ENCODE results near the gene TBC1D9. TPM values are rescaled to one million over a fixed set of nuclear protein-coding genes. Genes with fewer than 3 reads are reported as not detected.

The TBC1D9 gene
- total RNA-seq, 2 donors from 2014 or later, result 28.6 to 34.2 TPM

DNA sequence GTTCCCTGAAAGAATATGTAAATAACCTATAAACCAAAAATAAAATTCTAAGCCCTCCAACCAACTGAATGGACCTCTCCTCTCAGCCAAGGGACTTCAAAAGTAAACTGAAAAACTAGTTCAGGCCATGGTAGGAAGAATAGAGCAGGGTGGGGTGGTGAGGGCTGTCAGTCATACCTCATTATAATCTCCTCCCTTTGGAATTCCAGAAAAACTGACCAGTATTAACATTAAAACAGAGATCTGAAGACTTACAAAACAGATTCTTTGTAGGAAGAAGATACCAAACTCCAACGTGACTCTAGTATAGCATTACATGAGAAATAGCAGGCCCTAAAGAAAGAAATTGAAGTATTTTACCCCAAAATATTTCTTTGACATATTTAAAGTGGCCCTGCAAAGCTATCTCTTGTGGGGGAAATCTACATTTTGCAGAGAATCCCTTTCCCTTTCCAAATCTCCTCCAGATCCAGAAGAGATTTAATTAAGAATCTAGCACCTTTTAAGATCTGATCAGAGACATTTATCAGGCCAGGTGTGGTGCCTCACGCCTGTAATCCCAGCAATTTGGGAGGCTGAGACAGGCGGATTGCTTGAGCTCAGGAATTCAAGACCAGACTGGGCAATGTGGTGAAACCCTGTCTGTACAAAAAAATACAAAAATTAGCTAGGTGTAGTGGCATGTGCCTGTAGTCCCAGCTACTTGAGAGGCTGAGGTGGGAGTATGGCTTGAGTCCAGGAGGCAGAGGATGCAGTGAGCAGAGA is 15.1 kb downstream of the TBC1D9 start:
- 83% methylated on average over 3 of the region's 3 CpGs for WGBS
- intact Hi-C loops (cut with DNase I), result no loop called here
- Histone ChIP-seq H3K36me3 (no peaks in the 10 kb centered on the region), H3K9me3 (no peaks in the 10 kb centered on the region), H3K27me3 (replicated peaks; ENCODE audit: insufficient read depth) (no peaks in the 10 kb centered on the region), H3K4me3 (no peak overlapping the region), H3K4me1 (replicated peaks) (peaks cover 2% of the 10 kb centered on the region), H3K27ac (no peak overlapping the region)
- TF ChIP-seq POLR2A (IDR thresholded peaks at IDR 0.05) (no peak), POLR2AphosphoS5 (IDR thresholded peaks at IDR 0.05) (no peak)
- TF ChIP-seq, protein P1, sequence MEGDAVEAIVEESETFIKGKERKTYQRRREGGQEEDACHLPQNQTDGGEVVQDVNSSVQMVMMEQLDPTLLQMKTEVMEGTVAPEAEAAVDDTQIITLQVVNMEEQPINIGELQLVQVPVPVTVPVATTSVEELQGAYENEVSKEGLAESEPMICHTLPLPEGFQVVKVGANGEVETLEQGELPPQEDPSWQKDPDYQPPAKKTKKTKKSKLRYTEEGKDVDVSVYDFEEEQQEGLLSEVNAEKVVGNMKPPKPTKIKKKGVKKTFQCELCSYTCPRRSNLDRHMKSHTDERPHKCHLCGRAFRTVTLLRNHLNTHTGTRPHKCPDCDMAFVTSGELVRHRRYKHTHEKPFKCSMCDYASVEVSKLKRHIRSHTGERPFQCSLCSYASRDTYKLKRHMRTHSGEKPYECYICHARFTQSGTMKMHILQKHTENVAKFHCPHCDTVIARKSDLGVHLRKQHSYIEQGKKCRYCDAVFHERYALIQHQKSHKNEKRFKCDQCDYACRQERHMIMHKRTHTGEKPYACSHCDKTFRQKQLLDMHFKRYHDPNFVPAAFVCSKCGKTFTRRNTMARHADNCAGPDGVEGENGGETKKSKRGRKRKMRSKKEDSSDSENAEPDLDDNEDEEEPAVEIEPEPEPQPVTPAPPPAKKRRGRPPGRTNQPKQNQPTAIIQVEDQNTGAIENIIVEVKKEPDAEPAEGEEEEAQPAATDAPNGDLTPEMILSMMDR (IDR thresholded peaks at IDR 0.05), result no peak
- DNase-seq (ENCODE audit: low spot score), result no peak

DNA sequence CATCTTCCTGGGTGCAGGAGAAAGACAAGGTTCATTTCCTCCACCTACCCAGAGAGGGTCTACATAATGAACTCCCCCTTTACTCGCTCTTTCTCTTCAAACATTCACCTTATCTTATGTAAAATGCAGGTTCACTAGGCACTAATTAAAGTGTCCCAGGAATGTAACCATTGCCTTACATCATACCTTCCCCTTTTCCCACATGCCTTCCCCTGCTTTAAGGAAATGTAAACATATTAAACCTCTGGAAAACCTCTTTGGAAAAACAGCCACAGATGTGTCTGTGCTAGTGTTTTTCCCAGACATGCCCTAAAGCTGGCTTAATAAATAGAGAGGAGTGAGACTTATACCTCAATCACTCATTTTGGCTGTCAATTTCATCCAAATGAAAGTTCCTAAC is 15.8 kb downstream of the TBC1D9 start:
- TF ChIP-seq POLR2AphosphoS5 (IDR thresholded peaks at IDR 0.05), result no peak
- no peak for TF ChIP-seq POLR2A (IDR thresholded peaks at IDR 0.05)
- TF ChIP-seq, protein P1 (IDR thresholded peaks at IDR 0.05), result no peak
- Histone ChIP-seq H3K4me1 (replicated peaks) (peaks cover 2% of the 10 kb centered on the region), H3K27ac (no peak overlapping the region), H3K9me3 (no peaks in the 10 kb centered on the region), H3K4me3 (no peak overlapping the region), H3K27me3 (replicated peaks; ENCODE audit: insufficient read depth) (no peaks in the 10 kb centered on the region), H3K36me3 (no peaks in the 10 kb centered on the region)
- intact Hi-C loops (cut with DNase I), result no loop called here
- no peak for DNase-seq (ENCODE audit: low spot score)
- WGBS, result 96% methylated on average over 1 of the region's 1 CpG

DNA sequence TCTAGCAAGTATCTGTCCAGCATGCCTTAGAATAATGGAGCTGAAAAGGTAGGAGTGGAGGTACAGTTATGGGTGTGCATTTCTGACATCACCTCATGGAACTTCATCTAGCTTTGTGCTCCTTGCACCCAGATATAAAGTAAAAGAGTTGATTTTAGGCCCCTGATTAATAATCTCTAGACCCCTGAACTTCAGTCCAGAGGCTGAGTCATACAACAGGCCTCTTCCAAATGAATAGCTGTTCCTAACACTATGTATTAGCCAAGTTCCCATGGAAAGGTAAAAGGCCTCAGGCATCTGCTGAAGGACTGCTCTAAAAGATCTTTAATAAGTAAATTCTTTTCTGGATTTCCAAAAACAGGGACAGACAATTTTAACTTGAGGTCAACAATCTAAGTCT is 16.2 kb downstream of the TBC1D9 start:
- intact Hi-C loops (cut with DNase I), result no loop called here
- H3K4me1 ChIP-seq (replicated peaks), result peaks cover 2% of the 10 kb centered on the region
- TF ChIP-seq, protein P1 (IDR thresholded peaks at IDR 0.05), result no peak
- TF ChIP-seq POLR2A (IDR thresholded peaks at IDR 0.05) (no peak), POLR2AphosphoS5 (IDR thresholded peaks at IDR 0.05) (no peak)

DNA sequence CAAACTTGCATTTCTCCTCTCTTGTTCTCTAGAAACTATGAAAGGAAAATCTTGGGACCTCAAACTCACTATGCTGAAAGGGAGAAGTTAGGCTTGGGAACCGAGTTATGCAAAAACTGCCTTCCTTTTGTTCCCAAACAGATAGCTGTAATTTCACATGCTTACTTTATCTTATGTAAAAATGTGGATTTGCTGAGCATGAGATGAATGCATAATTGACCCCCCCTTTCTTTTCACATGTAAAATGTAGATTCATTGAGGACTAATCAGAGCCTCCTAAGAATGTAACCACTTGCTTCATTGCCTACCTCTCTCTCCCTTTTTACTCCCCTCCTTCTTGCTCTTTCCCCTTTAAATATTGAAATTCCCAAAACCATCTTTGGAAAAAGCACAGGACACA is 18.0 kb downstream of the TBC1D9 start:
- WGBS, result 87% methylated on average over 1 of the region's 1 CpG
- TF ChIP-seq POLR2A (IDR thresholded peaks at IDR 0.05), result no peak
- TF ChIP-seq POLR2AphosphoS5 (IDR thresholded peaks at IDR 0.05), result no peak
- TF ChIP-seq, protein P1 (IDR thresholded peaks at IDR 0.05), result no peak
- Histone ChIP-seq H3K4me3 (no peak overlapping the region), H3K4me1 (replicated peaks) (peaks cover 2% of the 10 kb centered on the region), H3K9me3 (no peaks in the 10 kb centered on the region), H3K27ac (no peak overlapping the region), H3K27me3 (replicated peaks; ENCODE audit: insufficient read depth) (no peaks in the 10 kb centered on the region), H3K36me3 (no peaks in the 10 kb centered on the region)
- DNase-seq (ENCODE audit: low spot score), result no peak
- intact Hi-C loops (cut with DNase I), result no loop called here

More for the DNA sequence above, 16.2 kb downstream of the TBC1D9 start:
- Histone ChIP-seq H3K4me3 (no peak overlapping the region), H3K27me3 (replicated peaks; ENCODE audit: insufficient read depth) (no peaks in the 10 kb centered on the region), H3K36me3 (no peaks in the 10 kb centered on the region), H3K9me3 (no peaks in the 10 kb centered on the region), H3K27ac (no peak overlapping the region)
- DNase-seq (ENCODE audit: low spot score), result no peak

All from prostate gland (tissue), 2 donors.